Vagina (tissue), 2 donors: ENCODE results near the gene DGCR8. TPM values are rescaled to one million over a fixed set of nuclear protein-coding genes. Genes with fewer than 3 reads are reported as not detected.

ENCODE experiments used
- DNase-seq, 2 donors: peaks; one replicate each; pipeline ENCODE4 v3.0.0-alpha.2; 2017; ENCODE audit errors: extremely low spot score in 2 of 2
- H3K27ac ChIP-seq: fragments of 200-600 bp; sonication (generic); one replicate; pipeline ENCODE4 v1.5.1; 2019
- H3K27me3 ChIP-seq: fragments of 200-600 bp; sonication (generic); one replicate; pipeline ENCODE4 v1.5.1; 2019
- H3K36me3 ChIP-seq, 2 donors: fragments of 200-600 bp; sonication (generic); one replicate each; pipeline ENCODE4 v1.5.1; 2017 to 2019
- H3K4me1 ChIP-seq: fragments of 200-600 bp; sonication (generic); one replicate; pipeline ENCODE4 v1.5.1; 2019
- H3K4me3 ChIP-seq, 2 donors: fragments of 200-600 bp; sonication (generic); 1 replicate in 1 of 2; 2 replicates in 1 of 2; pipeline ENCODE4 v1.5.1; 2016 to 2019
- H3K9me3 ChIP-seq: fragments of 200-600 bp; sonication (generic); one replicate; pipeline ENCODE4 v1.5.1; 2019
- CTCF ChIP-seq, 3 experiments: fragments of 450-650 bp in 2 of 3; fragments of 200-600 bp in 1 of 3; sonication (generic) in 1 of 3; IDR thresholded peaks; one replicate each; pipeline ENCODE4 v1.5.1; 2017 to 2019; ENCODE audit warnings: antibody characterized with exemption in 3 of 3, mild to moderate bottlenecking in 2 of 3, moderate library complexity in 2 of 3
- POLR2A ChIP-seq, 2 donors: fragments of 450-650 bp; IDR thresholded peaks; one replicate each; pipeline ENCODE4 v1.6.1; 2017; ENCODE audit warnings: antibody characterized with exemption in 2 of 2, mild to moderate bottlenecking in 2 of 2, moderate library complexity in 2 of 2
- POLR2AphosphoS5 ChIP-seq, 2 donors: sonication (generic); formaldehyde crosslinking; IDR thresholded peaks; one replicate each; pipeline ENCODE4 v1.9.0; 2017; ENCODE audit warnings: antibody characterized with exemption in 2 of 2, mild to moderate bottlenecking in 2 of 2, low read depth in 1 of 2; ENCODE audit not compliant: insufficient read depth in 1 of 2
- intact Hi-C: fragments of 100-400 bp; cut with DNase I; formaldehyde crosslinking; loops from one replicate; pipeline ENCODE4 v1.15.1; 2023
- total RNA-seq: library from RNA; depleted of rRNA; stranded (reverse); fragments of >200 nt; gene quantifications from one replicate; pipeline ENCODE4 v1.2.3, GENCODE V29; 2016

Gene DGCR8
- total RNA-seq, 1 donor from 2014 or later: 27.3 TPM

- H3K36me3 ChIP-seq: peaks cover 0 to 50% of the 10 kb centered on the region in 2 donors
- intact Hi-C loops: no loop called here
- TF ChIP-seq CTCF (IDR thresholded peaks at IDR 0.05): no peak
- no peak for TF ChIP-seq POLR2A (IDR thresholded peaks at IDR 0.05)
- no peak for TF ChIP-seq POLR2AphosphoS5 (IDR thresholded peaks at IDR 0.05; ENCODE audit: insufficient read depth in 1 of 2, low read depth in 1 of 2)
Observed at GRCh38 chr22:20085651-20086050, 5.6 kb downstream of the DGCR8 start.

GRCh38 chr22:20086101-20086599 lies 6.1 kb downstream of the DGCR8 start:
- Histone ChIP-seq H3K36me3 (peaks cover 0 to 55% of the 10 kb centered on the region in 2 donors), H3K27ac (no peak overlapping the region), H3K9me3 (no peaks in the 10 kb centered on the region), H3K4me3 (no peak overlapping the region), H3K4me1 (peaks cover 42% of the 10 kb centered on the region), H3K27me3 (no peaks in the 10 kb centered on the region)
- intact Hi-C loops: no loop called here
- TF ChIP-seq CTCF (IDR thresholded peaks at IDR 0.05): no peak
- DNase-seq: no peak

More at GRCh38 chr22:20085651-20086050, 5.6 kb downstream of the DGCR8 start:
- H3K27me3 ChIP-seq: no peaks in the 10 kb centered on the region
- no peak overlapping the region for H3K4me3 ChIP-seq
- DNase-seq: no peak
- H3K9me3 ChIP-seq: no peaks in the 10 kb centered on the region
- H3K27ac ChIP-seq: no peak overlapping the region
- H3K4me1 ChIP-seq: peaks cover 47% of the 10 kb centered on the region

GRCh38 chr22:20086763-20087162 lies 6.7 kb downstream of the DGCR8 start:
- Histone ChIP-seq H3K36me3 (peaks cover 0 to 61% of the 10 kb centered on the region in 2 donors), H3K27me3 (no peaks in the 10 kb centered on the region), H3K27ac (no peak overlapping the region), H3K9me3 (no peaks in the 10 kb centered on the region), H3K4me3 (no peak overlapping the region), H3K4me1 (peaks cover 36% of the 10 kb centered on the region)
- no peak for TF ChIP-seq POLR2AphosphoS5 (IDR thresholded peaks at IDR 0.05; ENCODE audit: insufficient read depth in 1 of 2, low read depth in 1 of 2)
- TF ChIP-seq CTCF (IDR thresholded peaks at IDR 0.05): no peak
- TF ChIP-seq POLR2A (IDR thresholded peaks at IDR 0.05): no peak
- DNase-seq: no peak
- intact Hi-C loops: no loop called here

GRCh38 chr22:20087319-20088262 lies 7.5 kb downstream of the DGCR8 start:
- DNase-seq: no peak
- Histone ChIP-seq H3K36me3 (peaks cover 0 to 69% of the 10 kb centered on the region in 2 donors), H3K27me3 (no peaks in the 10 kb centered on the region), H3K4me3 (no peak overlapping the region), H3K4me1 (peaks cover 28% of the 10 kb centered on the region), H3K27ac (no peak overlapping the region), H3K9me3 (no peaks in the 10 kb centered on the region)
- intact Hi-C loops: no loop called here
- TF ChIP-seq POLR2A (IDR thresholded peaks at IDR 0.05): no peak
- no peak for TF ChIP-seq CTCF (IDR thresholded peaks at IDR 0.05)
- no peak for TF ChIP-seq POLR2AphosphoS5 (IDR thresholded peaks at IDR 0.05; ENCODE audit: insufficient read depth in 1 of 2, low read depth in 1 of 2)

- no peak overlapping the region for H3K27ac ChIP-seq
- H3K4me1 ChIP-seq: peaks cover 21% of the 10 kb centered on the region
- H3K9me3 ChIP-seq: no peaks in the 10 kb centered on the region
- TF ChIP-seq CTCF (IDR thresholded peaks at IDR 0.05) (no peak), POLR2AphosphoS5 (IDR thresholded peaks at IDR 0.05; ENCODE audit: insufficient read depth in 1 of 2, low read depth in 1 of 2) (no peak), POLR2A (IDR thresholded peaks at IDR 0.05) (no peak)
- H3K27me3 ChIP-seq: no peaks in the 10 kb centered on the region
- H3K4me3 ChIP-seq: no peak overlapping the region
- intact Hi-C loops: no loop called here
- DNase-seq: no peak
- H3K36me3 ChIP-seq: peaks cover 0 to 76% of the 10 kb centered on the region in 2 donors
Observed at GRCh38 chr22:20088263-20088648, 8.2 kb downstream of the DGCR8 start.
